AG04450 (cell line): ENCODE results near the gene B3GNT7. TPM values are rescaled to one million over a fixed set of nuclear protein-coding genes. Genes with fewer than 3 reads are reported as not detected.

Source experiments
- CTCF ChIA-PET: fragments of 300-600, 350-600 bp; formaldehyde crosslinking; extraction: SDS; loops from one replicate; lab custom pipeline; 2022; ENCODE audit warnings: antibody characterized with exemption, inconsistent platforms; lab: Charles Lee
- POLR2A ChIA-PET: fragments of 350-600 bp; formaldehyde crosslinking; extraction: SDS; loops from one replicate; lab custom pipeline; 2021; ENCODE audit warnings: antibody characterized with exemption, inconsistent platforms; lab: Yijun Ruan, JAX
- DNase-seq: peaks from one replicate; pipeline ENCODE4 v3.0.0-alpha.2; 2011; ENCODE audit warnings: low read depth, low spot score
- H3K27ac ChIP-seq: one replicate; pipeline ENCODE4 v1.5.1; 2012; ENCODE audit warnings: low read depth, low read length, control low read depth
- H3K27me3 ChIP-seq: one replicate; pipeline ENCODE4 v1.6.0; 2012; ENCODE audit warnings: low read length; ENCODE audit not compliant: control insufficient read depth, insufficient read depth
- H3K4me3 ChIP-seq: 2 replicates; pipeline ENCODE4 v1.5.1; 2011; ENCODE audit warnings: mild to moderate bottlenecking, low read depth, low read length, control low read depth
- H3K9me3 ChIP-seq: 2 replicates; pipeline ENCODE4 v1.5.1; 2012; ENCODE audit warnings: low read length; ENCODE audit not compliant: control insufficient read depth, insufficient read depth
- polyA plus RNA-seq: library from polyadenylated mRNA; depleted of rRNA; stranded (reverse); fragments of >200 nt; gene quantifications from 2 replicates; pipeline ENCODE4 v1.2.3, GENCODE V29; 2011
- TF ChIP-seq, protein P1 (sequence below): IDR thresholded peaks from 2 replicates; pipeline ENCODE4 v1.5.1; 2011; ENCODE audit warnings: low read depth, low read length, control low read depth, inconsistent platforms

Gene B3GNT7
- polyA plus RNA-seq, 1 experiment: 0.06 TPM

DNA sequence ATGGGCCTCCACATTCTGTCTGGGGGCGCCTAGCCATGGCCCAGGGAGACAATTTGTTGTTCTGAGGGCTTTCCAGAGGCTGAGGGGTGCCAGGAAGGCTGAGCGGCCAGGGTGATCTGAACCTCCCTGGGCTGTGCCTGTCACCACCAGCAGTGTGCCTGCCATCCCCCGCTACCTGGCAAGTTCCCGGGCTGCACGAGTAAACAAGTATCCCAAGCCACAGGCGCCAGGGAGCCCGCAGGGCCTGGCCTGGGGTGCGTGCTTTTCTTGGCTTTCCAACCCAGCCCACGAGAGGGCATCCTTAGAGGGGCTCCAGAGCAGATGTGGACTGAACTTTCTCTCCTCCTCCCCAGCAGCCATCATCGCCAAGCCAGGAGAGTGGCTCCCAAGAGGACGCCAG lies 35.1 kb upstream of the B3GNT7 start:
- H3K27me3 ChIP-seq: no peaks in the 10 kb centered on the region
- ChIA-PET CTCF (no interaction called here), POLR2A (no interaction called here)
- no peak overlapping the region for H3K4me3 ChIP-seq
- H3K27ac ChIP-seq: no peak overlapping the region
- no peak for DNase-seq
- TF ChIP-seq, protein P1, sequence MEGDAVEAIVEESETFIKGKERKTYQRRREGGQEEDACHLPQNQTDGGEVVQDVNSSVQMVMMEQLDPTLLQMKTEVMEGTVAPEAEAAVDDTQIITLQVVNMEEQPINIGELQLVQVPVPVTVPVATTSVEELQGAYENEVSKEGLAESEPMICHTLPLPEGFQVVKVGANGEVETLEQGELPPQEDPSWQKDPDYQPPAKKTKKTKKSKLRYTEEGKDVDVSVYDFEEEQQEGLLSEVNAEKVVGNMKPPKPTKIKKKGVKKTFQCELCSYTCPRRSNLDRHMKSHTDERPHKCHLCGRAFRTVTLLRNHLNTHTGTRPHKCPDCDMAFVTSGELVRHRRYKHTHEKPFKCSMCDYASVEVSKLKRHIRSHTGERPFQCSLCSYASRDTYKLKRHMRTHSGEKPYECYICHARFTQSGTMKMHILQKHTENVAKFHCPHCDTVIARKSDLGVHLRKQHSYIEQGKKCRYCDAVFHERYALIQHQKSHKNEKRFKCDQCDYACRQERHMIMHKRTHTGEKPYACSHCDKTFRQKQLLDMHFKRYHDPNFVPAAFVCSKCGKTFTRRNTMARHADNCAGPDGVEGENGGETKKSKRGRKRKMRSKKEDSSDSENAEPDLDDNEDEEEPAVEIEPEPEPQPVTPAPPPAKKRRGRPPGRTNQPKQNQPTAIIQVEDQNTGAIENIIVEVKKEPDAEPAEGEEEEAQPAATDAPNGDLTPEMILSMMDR: no peak
- no peaks in the 10 kb centered on the region; the same call in 1 of the 2 replicates for H3K9me3 ChIP-seq

DNA sequence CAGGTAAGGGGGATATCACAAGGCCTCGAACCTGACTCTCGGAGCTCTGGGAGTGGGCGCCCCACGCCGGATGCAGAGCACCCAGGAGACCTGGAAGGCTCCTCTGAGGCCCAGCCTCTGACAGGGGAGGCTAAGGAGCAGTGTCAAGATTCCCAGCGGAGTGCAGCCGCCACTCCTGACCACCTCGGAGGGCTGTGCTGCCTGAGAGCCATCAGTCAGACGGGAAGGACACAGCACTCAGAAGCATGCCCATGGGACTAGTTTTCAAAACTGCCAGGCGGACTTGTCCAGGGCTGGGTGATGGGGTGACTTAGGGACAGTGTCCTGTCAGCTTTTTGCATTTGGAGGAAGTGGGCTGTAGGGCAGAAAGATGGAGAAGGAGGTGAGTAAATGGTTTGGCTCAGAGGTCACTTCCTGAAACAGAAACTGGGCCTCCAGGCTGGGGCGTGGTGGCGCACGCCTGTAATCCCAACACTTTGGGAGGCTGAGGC lies 34.6 kb upstream of the B3GNT7 start:
- CTCF ChIA-PET: no interaction called here

DNA sequence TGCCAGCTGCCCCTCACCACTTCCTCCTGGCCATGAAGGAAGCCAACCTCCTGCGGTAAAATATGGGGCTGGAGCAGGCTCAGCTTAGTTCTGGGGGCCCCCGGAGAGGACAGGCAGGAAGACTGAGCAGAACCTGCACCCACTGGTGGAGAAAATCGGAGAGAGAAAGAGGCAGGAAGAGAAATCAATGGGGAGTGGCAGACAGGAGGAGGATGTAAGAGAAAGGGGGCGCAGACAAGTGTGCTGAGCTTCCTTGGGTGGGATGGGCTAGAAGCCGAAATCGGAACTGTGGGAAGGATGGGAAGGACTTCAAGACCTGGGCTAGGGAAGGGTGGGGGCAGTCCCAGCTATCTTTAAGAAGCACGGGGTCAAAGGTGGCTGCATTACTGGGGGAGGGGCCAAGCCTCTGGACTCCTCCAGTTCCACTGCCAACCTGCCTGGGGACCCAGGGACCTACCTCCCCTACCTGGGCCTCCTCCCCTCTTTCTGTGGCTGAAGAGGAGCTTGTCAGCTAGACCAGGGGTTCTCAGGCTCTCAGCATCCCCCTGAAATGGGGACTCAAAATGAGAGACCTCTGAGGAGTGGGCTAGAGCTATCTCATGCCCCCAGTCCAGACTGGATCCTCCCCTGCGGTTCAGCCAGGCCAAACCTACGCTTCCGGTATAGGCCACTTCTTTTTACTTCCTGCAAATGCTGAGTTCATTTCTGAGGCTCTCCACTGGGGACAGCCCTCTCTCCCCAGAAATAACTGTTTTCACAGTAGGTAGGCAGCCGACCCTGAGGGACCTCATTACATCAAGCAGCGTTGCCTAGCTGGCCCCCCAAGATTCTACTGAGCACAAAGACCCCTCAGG lies 33.6 kb upstream of the B3GNT7 start:
- Histone ChIP-seq H3K27me3 (no peaks in the 10 kb centered on the region), H3K4me3 (no peak overlapping the region), H3K27ac (no peak overlapping the region), H3K9me3 (no peaks in the 10 kb centered on the region; the same call in 1 of the 2 replicates)
- ChIA-PET CTCF (no interaction called here), POLR2A (no interaction called here)
- DNase-seq: no peak
- TF ChIP-seq, protein P1: no peak

More for the DNA sequence above, 34.6 kb upstream of the B3GNT7 start:
- H3K27ac ChIP-seq: no peak overlapping the region
- no peaks in the 10 kb centered on the region; the same call in 1 of the 2 replicates for H3K9me3 ChIP-seq
- no peaks in the 10 kb centered on the region for H3K27me3 ChIP-seq
- TF ChIP-seq, protein P1: no peak
- no peak for DNase-seq
- POLR2A ChIA-PET: no interaction called here
- no peak overlapping the region for H3K4me3 ChIP-seq

DNA sequence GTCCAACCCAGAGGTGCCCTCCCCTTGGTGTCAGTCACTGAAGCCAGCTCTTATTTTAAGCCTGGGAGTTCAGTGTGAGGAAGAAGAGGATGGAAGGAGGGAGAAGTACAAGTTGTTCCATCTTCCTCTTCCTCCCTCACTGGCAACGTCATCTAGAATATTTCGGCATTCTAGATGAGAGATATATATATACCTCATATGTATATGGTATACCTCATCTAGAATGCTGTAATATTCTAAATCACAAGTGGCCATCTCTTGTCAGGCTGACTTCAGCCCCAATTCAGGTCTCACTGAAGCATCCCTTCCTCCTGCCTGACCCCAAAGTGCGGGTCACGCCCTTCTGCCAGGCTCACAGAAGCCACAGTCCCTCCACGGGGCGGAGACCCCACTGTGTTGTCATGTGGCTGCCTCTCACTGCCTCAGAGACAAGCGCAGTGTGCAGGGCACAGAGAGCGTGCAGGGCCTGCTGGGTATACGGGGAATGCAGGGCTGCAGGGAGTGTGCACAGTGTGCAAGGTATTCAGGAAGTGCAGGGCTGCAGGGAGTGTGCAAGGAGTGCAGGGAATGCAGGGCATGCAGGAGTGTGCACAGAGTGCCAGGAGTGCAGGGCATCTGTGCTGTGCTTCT lies 32.8 kb upstream of the B3GNT7 start:
- Histone ChIP-seq H3K27me3 (no peaks in the 10 kb centered on the region), H3K27ac (no peak overlapping the region), H3K4me3 (no peak overlapping the region), H3K9me3 (no peaks in the 10 kb centered on the region; the same call in 1 of the 2 replicates)
- TF ChIP-seq, protein P1: no peak
- no peak for DNase-seq
- POLR2A ChIA-PET: no interaction called here
- CTCF ChIA-PET: no interaction called here
